ENCODE data around the gene GNA12.

GRCh38 chr7:2689951-2690705 lies 154.0 kb downstream of the GNA12 start:
- TF ChIP-seq, protein P1, sequence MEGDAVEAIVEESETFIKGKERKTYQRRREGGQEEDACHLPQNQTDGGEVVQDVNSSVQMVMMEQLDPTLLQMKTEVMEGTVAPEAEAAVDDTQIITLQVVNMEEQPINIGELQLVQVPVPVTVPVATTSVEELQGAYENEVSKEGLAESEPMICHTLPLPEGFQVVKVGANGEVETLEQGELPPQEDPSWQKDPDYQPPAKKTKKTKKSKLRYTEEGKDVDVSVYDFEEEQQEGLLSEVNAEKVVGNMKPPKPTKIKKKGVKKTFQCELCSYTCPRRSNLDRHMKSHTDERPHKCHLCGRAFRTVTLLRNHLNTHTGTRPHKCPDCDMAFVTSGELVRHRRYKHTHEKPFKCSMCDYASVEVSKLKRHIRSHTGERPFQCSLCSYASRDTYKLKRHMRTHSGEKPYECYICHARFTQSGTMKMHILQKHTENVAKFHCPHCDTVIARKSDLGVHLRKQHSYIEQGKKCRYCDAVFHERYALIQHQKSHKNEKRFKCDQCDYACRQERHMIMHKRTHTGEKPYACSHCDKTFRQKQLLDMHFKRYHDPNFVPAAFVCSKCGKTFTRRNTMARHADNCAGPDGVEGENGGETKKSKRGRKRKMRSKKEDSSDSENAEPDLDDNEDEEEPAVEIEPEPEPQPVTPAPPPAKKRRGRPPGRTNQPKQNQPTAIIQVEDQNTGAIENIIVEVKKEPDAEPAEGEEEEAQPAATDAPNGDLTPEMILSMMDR (IDR thresholded peaks at IDR 0.05), result no peak
- TF ChIP-seq POLR2A (IDR thresholded peaks at IDR 0.05), result no peak
